HG02840 (cell line): ENCODE measurements around the gene FHIT.
"Not testable (repeated sequence)": the region's sequence is repeated elsewhere in the genome, so short reads cannot be mapped to it uniquely, and the experiment has no call there.

ENCODE experiments used
- ATAC-seq: cut with Tn5 transposase; IDR thresholded peaks from one replicate; pipeline ENCODE4 v1.9.1; 2021; ENCODE audit warnings: mild to moderate bottlenecking, moderate library complexity, moderate number of reproducible peaks; ENCODE audit not compliant: unreplicated experiment, low FRiP score

The FHIT gene

DNA sequence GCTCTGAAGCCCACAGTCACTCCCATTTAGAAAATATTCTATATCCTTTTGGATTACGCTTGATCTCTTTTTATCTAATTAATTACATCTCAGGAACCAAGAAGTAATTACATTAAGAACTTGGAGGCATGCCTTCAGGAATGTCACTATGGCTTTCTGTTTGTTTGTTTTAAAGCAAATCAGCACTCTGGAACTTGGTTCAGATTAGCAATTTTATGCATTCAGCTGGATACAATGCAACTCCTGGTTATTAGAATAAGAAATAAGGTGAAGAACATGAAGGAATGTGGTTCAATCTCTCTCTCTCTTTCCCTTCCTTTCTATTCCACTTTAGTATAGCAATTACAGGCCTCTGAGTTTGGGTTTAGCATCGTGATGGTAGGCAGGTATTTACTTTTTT lies 235.8 kb downstream of the FHIT start:
- no peak for ATAC-seq

DNA sequence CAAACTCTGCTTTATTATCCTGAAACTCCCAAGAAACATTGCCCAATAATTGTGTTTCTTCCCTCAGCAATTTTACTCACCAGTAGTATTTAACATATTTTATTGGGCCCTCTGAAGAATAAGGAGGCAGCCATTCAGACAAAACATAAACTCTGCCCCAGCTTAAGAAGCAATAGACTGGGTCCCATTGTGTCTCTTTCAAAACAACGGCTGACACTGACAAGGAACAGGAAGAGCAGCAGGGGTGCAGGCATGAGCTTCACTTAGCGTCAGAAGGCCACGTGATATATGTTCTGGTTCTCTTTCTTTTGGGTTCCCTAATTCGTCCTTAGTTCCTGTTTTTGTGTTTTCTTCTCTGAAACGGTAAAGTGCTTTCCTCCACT lies 242.3 kb downstream of the FHIT start:
- ATAC-seq: no peak

DNA sequence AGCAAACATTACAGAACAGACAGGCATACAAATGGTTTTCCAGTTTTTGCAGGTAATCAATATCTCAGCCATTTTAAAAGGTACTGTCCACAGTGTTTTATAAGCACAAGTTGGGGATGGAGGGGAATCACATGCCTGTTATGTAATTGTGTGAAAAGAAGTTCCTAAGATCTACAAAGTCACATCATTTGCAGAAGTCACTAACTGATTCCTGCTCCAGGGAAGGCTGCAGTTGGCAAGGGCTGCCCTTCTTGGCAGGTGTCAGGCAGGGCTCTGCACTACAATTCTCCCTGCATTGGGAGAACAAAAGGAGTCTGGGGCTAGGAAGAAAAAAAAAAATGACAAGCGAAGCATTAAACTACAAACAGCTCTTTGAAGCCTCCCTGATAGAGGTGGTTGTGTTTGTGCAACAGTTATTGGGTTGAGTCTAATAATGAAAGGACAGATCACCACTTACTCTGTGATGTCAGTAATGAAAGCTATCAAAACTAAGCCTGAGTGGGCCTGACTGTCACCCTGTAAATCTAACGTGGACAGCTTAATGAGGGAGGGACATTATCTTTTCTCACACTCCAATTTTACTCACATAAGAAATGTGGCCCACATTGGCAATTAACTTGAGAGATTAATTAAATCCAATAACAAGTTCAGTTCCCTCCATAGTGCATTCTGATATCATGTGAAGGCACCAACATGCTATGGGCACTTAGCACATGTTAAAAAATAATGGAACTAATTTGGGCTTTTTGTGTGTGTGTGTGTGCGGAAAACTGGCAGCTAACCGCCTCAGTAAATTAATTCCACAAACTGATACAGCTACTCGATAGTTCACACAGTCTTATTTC lies 242.9 kb downstream of the FHIT start:
- ATAC-seq: no peak

DNA sequence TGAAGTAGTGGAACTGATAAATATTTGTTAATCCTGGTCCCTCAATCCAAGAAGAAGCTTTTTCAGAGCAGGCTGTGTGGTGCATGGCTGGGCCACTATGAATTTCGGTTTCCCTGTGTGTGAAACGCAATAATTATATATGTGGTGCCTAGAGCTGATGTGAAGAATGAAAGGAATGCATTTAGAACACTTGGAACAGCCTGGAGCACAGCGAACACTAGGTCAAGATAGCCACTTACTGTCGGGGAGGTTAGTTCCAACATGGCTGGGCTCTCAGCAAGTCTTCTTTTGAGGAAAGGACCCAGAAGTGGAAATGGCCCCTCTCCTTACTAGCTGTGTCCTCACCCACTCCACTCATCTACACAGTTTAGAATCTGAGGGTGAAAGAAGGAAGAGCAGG lies 245.7 kb downstream of the FHIT start:
- no peak for ATAC-seq

DNA sequence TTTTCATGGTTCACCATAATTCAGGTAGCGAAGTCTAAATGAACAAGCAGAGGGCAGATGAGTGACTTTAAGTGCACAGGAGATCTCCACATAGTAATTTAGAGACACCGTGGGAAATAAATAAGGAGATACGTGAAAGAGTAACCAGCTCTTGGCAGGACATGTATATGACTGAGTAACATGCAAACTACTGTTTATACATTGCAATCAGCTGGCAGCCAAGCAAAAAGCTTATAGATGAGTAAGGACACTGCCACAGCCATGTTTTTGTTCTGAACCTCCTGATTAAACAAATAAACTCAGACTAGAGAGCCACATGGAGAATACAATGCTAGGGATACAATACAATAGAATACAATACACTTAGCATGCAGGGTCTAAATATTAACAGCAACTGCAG lies 252.4 kb downstream of the FHIT start:
- no peak for ATAC-seq

DNA sequence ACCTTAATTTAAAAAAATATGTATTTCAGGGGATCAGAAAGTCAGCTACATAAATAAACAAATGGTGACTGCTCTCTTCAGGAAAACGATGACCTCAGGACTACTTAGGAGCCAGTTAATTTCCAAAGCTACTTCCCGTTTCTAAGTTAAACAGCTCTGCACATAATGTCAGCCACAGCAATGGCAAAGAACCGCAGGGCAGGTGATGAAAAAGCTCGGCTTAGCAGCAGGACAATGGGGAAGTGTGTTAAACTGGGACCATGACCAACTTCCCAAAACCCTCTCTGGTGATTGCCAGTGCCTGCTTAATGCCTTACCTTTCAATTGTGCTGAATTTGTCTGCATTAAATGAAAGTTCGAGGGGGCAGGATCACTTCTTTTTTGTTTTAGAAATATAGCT lies 258.9 kb downstream of the FHIT start:
- no peak for ATAC-seq

DNA sequence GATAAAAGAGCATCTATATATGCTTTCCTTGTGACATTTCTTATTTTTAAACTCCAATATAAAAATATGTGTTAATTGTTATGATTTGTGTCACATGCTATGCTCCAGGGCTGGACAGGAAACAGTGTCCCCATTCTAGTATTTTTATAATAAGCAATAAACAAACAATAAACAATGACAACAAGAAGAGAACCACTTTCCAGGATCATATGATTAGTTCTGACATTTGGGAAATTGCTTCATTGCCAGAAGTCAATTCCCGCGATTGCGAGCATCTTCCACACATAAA lies 260.9 kb downstream of the FHIT start:
- ATAC-seq: no peak

DNA sequence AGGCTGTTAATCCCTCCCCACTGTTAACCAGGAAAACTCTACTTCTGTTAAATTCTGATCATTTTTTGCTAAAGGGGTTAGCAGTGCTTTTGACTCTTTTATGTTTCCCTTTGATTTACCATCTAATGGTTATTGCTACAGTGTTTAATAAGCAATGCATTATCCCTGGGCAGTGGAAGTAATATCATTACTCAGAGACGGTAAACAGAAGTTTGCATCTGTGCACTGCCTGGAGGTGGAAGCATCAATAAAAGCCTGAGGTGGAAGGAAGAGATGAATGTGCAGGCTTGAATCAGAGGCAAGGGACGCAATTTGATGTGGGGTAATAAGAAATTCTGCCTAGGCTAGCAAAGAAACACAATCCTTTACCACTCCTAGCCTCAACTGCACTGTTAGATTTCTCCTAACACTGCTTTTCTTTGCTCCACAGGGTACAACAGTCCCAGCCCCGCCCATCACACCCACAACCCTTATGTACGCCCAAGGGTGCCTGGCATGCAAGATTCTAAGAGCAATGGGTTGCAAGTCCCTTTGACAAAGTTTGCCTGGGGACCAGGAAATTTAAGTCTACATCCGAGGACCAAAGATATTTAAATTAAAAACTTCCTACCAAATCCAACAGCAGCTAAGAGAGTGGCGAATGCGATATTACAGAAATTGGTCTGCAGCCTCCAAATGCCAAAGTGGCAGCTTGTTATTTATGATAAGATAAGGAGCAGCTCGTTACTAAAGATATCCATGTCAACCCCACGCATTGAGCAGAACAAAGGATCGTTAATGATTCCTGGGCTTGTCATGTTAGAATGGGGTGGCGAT lies 261.4 kb downstream of the FHIT start:
- no peak for ATAC-seq

DNA sequence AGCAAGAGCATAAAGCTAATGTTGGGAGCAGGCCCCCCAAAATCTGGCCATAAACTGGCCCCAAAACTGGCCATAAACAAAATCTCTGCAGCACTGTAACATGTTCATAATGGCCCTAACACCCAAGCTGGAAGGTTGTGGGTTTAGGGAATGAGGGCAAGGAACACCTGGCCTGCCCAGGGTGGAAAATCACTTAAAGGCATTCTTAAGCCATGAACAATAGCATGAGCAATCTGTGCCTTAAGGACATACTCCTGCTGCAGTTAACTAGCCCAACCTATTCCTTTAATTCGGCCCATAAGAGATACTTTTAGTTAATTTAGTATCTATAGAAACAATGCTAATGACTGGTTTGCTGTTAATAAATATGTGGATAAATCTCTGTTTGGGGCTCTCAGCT lies 264.1 kb downstream of the FHIT start:
- ATAC-seq: not testable (repeated sequence)

DNA sequence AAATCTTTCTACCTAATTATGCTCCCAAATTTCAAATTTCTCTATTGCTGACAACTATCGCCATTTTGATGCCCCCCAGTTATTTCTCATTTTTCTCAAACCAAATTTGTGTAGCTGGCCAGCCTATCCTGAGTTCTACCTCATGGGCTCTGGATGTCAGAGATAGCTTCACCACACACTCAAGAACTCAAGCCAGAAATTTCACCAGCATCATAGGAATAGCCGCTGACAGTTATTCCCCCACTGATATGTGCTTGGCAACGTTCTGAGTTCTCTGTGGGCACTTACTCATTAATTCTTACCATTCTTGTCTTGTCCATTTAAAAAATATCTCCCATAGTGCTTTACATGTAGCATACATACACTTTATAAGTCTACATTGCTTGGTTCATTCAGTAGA lies 264.7 kb downstream of the FHIT start:
- ATAC-seq: no peak

DNA sequence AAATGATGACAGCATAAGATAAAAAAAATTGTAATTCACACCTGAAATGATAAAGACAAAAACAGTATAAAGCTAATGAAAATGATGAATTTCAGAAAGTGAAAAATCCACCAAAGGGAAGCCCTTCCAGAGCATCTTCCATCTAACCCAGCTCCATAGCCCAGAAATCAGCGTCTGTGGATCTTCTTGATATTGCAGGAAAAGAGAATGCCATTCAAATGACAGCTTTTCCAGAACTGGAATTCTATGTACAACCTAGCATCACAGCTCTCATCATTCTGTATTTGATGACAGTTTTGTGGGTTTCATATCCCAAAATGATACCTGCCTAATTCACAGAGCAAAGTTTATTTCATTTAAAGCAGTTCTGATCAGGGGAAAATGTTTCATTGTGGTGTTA lies 267.3 kb downstream of the FHIT start:
- ATAC-seq: no peak

DNA sequence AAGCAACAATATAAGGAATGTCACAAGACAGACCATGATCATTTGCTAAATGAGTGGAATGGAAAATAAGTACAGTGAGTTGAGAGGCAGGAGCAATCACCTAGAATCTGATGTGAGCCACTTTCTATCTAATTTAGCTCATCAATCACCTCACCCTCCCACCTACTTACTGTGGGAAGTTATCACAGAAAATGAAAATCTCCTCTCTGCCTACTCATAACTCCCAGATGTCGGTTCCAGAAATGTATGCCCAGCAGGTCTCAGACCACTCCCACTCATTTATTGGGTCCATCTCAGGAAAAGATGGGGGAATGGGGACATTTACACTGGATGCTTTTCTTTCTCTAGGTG lies 270.9 kb downstream of the FHIT start:
- ATAC-seq: no peak

DNA sequence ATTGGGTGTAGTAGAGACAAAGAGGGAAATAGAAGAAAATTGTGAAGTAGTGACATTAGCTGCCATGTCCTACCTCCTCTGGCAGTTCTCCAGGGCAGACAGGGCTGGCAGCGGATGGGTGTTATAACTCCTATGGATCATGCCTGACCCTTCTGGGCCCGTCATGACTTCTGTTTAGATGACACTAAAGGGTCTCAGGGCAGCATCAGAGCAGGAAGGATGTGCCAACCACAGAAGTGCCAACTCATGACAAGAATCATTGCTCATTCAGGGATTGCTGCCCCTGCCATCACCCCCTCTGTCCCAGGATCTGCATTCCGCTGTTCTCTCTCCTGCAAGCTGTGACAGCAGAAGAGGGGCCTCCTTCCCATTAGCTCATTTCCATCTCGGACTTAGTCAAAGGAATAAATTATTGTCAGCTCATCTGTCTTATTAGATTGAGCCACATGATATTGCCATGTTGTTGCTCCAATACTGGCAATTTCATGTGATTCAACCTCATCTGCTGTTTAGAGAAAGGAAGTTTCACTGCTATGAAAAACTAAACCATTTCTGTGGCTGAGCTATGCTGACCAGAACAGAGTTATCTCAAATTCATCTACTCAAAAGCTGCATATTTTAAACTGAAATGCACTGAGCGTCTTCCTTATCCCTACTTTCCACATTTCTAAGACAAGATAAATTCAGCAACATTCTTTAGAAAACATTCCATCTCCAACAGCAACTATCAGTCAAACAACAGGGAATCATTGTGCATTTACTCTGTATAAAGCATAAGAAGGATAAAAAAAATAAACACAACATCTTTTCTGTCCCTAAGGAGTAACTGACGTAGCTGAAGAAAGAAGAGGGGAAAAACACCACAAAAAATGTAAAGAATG lies 271.6 kb downstream of the FHIT start:
- no peak for ATAC-seq

DNA sequence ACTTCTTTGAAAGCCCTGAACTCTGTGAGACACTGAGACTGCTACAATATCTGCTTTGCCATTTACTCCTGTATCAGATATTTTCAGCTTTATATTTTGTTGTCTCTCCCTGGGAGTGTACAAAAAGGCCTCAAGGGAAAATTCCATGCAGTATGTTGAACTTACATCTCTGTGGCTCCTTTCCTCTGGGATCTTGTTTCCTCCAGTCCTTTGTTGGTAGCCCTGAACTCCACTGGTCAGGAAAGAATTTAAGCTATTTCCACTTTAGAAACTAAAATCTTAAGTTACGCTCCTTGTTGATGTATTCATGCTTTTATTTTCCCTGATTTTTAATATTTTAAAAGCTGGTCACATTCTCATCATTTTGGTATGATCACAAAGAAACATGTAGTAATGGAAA lies 277.9 kb downstream of the FHIT start:
- ATAC-seq: no peak

DNA sequence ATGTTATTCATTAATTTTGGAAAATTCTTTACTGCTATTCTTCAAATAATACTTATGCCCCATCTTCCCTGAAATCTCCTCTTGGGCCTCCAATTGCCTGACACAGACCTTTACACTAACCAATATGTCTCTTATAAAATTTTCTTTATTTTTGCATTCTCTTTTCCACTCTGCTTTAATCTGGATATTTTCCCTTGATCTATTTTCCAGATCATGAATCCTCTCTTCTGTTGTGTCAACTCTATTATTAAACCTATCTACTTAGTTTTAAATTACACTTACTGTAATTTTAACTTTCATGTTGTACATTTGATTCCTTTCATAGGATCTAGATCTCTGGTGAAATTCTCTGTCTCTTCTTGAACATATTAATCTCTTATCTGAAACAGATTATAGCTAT lies 278.7 kb downstream of the FHIT start:
- ATAC-seq: no peak

DNA sequence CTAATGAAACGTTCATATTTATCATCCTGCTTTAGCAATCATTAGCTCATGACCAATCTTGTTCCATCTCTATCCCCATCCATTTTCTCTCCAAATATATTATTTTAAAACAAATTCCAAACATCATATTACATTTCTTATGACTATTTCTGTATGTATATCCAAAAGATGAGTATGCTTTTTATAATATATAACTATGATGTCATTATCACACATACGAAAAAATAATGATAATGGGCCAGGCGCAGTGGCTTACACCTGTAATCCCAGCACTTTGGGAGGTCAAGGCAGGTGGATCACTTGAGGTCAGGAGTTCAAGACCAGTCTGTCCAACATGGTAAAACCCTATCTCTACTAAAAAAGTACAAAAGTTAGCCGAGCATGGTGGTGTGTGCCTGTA lies 280.4 kb downstream of the FHIT start:
- no peak for ATAC-seq

DNA sequence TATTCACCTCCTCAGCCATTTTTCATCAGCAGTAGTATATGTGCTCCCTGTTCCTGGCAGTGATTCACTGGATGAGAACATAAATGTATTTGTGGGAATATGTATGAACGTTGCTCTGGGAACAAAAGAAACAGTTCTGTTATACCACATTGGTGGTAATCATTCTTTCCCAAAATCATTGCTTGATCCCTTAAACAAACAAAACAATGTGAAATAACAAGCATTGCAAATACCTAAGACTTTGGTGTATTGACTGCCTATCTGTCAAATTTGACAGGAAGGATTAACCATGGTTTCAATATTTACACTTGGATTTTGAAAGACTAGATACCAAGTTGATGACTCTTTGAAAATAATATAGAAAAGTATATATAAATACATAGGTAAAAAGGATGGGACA lies 284.1 kb downstream of the FHIT start:
- no peak for ATAC-seq

DNA sequence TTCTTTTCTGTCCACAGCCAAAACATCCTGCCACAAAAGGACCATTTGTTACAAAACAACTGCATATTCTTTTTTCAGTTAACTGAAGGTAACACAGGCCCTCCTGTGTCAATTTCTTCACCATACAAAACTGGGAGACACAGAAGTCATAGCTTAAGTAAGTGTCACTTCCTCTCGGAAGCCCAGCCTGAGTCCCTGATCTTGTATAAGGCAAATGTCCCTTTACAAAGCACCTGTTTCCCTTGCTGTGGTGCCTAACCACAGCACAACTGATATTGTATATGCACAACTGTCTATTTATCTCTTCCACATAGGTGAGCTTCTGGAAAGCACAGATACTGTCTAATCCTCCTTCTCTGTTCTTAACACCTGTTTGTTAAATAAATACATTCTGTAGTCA lies 293.7 kb downstream of the FHIT start:
- ATAC-seq: no peak

DNA sequence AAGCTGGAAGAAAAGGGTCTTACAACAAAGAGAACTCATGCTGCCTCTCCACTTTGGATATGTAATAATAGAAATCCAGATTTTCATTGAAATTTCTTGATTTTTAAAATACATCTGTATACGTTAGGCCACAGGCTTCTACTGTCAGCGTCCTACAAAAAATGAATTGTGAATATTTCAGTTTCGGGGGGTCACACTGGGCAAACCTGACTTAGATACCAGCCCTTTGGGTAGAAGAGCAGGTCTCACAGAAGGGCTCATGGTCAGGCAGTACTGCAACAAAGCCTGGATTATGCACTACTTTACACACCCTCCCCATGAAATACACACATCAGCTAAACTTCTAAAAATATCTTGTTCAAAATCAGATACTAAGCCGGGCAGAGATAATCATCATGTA lies 294.5 kb downstream of the FHIT start:
- no peak for ATAC-seq

DNA sequence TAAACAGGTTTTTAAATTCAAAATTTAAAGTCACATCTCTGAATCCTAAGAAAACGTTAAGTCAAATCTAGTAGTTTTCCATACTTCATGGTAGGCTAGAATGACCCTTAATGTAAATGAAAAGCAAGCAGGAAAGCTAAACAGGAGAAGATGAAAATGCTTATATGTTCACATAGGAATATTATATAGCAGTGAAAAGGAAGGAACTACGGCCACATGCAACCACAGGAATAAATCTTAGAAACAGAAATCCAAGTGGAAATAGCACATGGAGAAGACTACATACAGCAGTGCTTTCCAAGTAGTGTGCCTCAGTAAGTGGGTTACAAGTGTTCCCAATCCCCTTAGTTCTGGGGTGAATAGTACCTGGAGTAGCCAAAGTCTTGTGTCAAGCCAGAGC lies 296.2 kb downstream of the FHIT start:
- ATAC-seq: no peak

DNA sequence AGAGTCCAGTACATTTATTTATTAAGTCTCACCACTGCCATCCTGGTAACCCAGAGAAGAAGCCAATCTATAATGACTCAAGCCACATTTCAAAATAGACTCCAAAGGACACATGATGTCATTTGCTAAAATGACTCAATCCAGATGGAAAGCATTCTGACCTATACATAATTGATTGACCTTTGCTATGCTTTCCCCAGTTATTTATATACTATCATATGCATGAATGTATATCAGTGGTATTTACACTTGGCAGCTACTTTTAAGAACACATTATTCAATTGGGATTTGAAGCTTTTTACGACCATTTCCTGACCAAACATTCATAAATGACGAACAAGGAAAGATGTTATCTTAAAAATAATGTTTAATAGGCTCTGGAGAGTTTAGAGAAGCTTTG lies 297.2 kb downstream of the FHIT start:
- no peak for ATAC-seq
